ENCODE results near the gene MAML3.

DNA sequence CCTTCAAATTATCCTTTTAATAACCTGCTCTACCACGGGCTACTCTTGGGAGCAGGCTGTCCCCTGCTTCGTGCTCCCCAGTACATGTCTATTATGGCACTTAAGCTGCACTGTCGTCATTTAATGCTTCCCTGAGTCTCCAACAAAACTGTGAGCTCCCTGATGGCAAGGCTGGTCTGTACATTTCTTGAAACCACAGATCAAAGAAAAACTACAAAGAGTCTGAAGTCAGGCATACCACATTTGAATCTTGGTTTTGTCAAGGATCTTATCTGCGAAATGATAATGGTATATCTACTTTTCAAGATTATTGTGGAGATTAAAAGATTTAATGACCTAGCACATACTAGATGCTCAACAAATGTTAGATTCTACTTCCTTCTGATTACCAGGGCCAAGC is 45.7 kb downstream of the MAML3 start:
- TF ChIP-seq, protein P1, sequence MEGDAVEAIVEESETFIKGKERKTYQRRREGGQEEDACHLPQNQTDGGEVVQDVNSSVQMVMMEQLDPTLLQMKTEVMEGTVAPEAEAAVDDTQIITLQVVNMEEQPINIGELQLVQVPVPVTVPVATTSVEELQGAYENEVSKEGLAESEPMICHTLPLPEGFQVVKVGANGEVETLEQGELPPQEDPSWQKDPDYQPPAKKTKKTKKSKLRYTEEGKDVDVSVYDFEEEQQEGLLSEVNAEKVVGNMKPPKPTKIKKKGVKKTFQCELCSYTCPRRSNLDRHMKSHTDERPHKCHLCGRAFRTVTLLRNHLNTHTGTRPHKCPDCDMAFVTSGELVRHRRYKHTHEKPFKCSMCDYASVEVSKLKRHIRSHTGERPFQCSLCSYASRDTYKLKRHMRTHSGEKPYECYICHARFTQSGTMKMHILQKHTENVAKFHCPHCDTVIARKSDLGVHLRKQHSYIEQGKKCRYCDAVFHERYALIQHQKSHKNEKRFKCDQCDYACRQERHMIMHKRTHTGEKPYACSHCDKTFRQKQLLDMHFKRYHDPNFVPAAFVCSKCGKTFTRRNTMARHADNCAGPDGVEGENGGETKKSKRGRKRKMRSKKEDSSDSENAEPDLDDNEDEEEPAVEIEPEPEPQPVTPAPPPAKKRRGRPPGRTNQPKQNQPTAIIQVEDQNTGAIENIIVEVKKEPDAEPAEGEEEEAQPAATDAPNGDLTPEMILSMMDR (IDR thresholded peaks at IDR 0.05): no peak
- no peak for TF ChIP-seq POLR2A (IDR thresholded peaks at IDR 0.05)
- no peak for TF ChIP-seq EP300 (IDR thresholded peaks at IDR 0.05)

Data from upper lobe of left lung (tissue), 4 donors.